IMR-90 (cell line): Measurements from ENCODE around the gene KLF11. TPM values are rescaled to one million over a fixed set of nuclear protein-coding genes. Genes with fewer than 3 reads are reported as not detected.

Experiments used
- ATAC-seq: fragments of 200-7000 bp; cut with Tn5 transposase; 2 replicates; pipeline ENCODE4 v1.9.1; 2020; ENCODE audit warnings: low read depth, mild to moderate bottlenecking, moderate library complexity
- BruUV-seq: library from RNA; stranded (reverse); fragments of 400-500 nt; replicated peaks from 2 replicates; lab custom pipeline; 2021; lab: Mats Ljungman, UMichigan
- CTCF ChIA-PET: fragments of 300-600 bp; formaldehyde crosslinking; extraction: SDS; loops from one replicate; lab custom pipeline; 2021; ENCODE audit warnings: antibody characterized with exemption; lab: Yijun Ruan, JAX
- POLR2A ChIA-PET: fragments of 300-600 bp; sonication (Branson Sonifier 250); formaldehyde crosslinking; loops from one replicate; lab custom pipeline; 2022; ENCODE audit warnings: antibody characterized with exemption; ENCODE audit not compliant: unreplicated experiment; lab: Charles Lee
- DNase-seq: peaks from one replicate; pipeline ENCODE4 v3.0.0; 2013
- H2AFZ ChIP-seq: replicated peaks from 2 replicates; pipeline ENCODE3; 2013; ENCODE audit warnings: low read length, mild to moderate bottlenecking; ENCODE audit not compliant: poor library complexity
- H2AK5ac ChIP-seq: 2 replicates; pipeline ENCODE4 v1.6.1; 2013; ENCODE audit warnings: low read depth, low read length, inconsistent platforms
- H2AK9ac ChIP-seq: replicated peaks from 2 replicates; pipeline ENCODE3; 2013; ENCODE audit warnings: mild to moderate bottlenecking, low read depth, low read length, moderate library complexity; ENCODE audit not compliant: poor library complexity
- H2BK120ac ChIP-seq: 2 replicates; pipeline ENCODE4 v1.6.1; 2013; ENCODE audit warnings: low read depth, low read length, inconsistent platforms
- H2BK15ac ChIP-seq: 3 replicates; pipeline ENCODE4 v1.6.1; 2013; ENCODE audit warnings: low read depth, low read length, inconsistent platforms
- H2BK20ac ChIP-seq: 2 replicates; pipeline ENCODE4 v1.6.1; 2013; ENCODE audit warnings: low read depth, mild to moderate bottlenecking, inconsistent platforms, low read length, moderate library complexity
- H2BK5ac ChIP-seq: 2 replicates; pipeline ENCODE4 v1.6.1; 2013; ENCODE audit warnings: mild to moderate bottlenecking, low read depth, low read length, inconsistent platforms; ENCODE audit not compliant: poor library complexity, severe bottlenecking
- H3K14ac ChIP-seq: replicated peaks from 2 replicates; pipeline ENCODE4 v1.6.1; 2013; ENCODE audit warnings: low read depth, low read length, inconsistent platforms
- H3K18ac ChIP-seq: 2 replicates; pipeline ENCODE4 v1.6.1; 2013; ENCODE audit warnings: low read depth, low read length, control low read depth
- H3K23ac ChIP-seq: 2 replicates; pipeline ENCODE4 v1.6.1; 2013; ENCODE audit warnings: low read depth, low read length, inconsistent platforms
- H3K27ac ChIP-seq: 2 replicates; pipeline ENCODE4 v1.5.1; 2013; ENCODE audit warnings: mild to moderate bottlenecking, control low read depth, low read length; ENCODE audit not compliant: insufficient read depth
- H3K27me3 ChIP-seq: 2 replicates; pipeline ENCODE4 v1.6.1; 2013; ENCODE audit warnings: low read length; ENCODE audit not compliant: control insufficient read depth, insufficient read depth
- H3K36me3 ChIP-seq: 2 replicates; pipeline ENCODE4 v1.6.1; 2013; ENCODE audit warnings: low read length, mixed read lengths; ENCODE audit not compliant: control insufficient read depth, insufficient read depth
- H3K4ac ChIP-seq: 2 replicates; pipeline ENCODE4 v1.6.1; 2013; ENCODE audit warnings: low read depth, low read length, inconsistent platforms
- H3K4me1 ChIP-seq: 2 replicates; pipeline ENCODE4 v1.6.1; 2013; ENCODE audit warnings: low read length, mixed read lengths; ENCODE audit not compliant: control insufficient read depth, insufficient read depth
- H3K4me2 ChIP-seq: 2 replicates; pipeline ENCODE4 v1.6.1; 2013; ENCODE audit warnings: low read depth, mild to moderate bottlenecking, control low read depth, low read length, moderate library complexity
- H3K4me3 ChIP-seq: 2 replicates; pipeline ENCODE4 v1.5.1; 2013; ENCODE audit warnings: low read depth, mild to moderate bottlenecking, control low read depth, low read length, moderate library complexity; ENCODE audit not compliant: insufficient read depth
- H3K56ac ChIP-seq: 2 replicates; pipeline ENCODE4 v1.6.1; 2013; ENCODE audit warnings: low read length, inconsistent platforms; ENCODE audit not compliant: insufficient read depth; ENCODE audit errors: extremely low read depth
- H3K79me1 ChIP-seq, 2 experiments: 2 replicates each; pipeline ENCODE4 v1.6.1; 2013; ENCODE audit warnings: low read length in 2 of 2, inconsistent platforms in 1 of 2, low read depth in 1 of 2
- H3K9ac ChIP-seq: 2 replicates; pipeline ENCODE4 v1.6.1; 2013; ENCODE audit warnings: low read depth, low read length, control low read depth
- H3K9me1 ChIP-seq: 2 replicates; pipeline ENCODE4 v1.6.1; 2013; ENCODE audit warnings: low read length, inconsistent platforms; ENCODE audit not compliant: insufficient read depth
- H3K9me3 ChIP-seq: 2 replicates; pipeline ENCODE4 v1.6.1; 2013; ENCODE audit warnings: low read length; ENCODE audit not compliant: control insufficient read depth, insufficient read depth
- H4K20me1 ChIP-seq: 2 replicates; pipeline ENCODE4 v1.6.1; 2013; ENCODE audit warnings: low read length, inconsistent platforms; ENCODE audit not compliant: insufficient read depth
- H4K5ac ChIP-seq: 2 replicates; pipeline ENCODE4 v1.6.1; 2013; ENCODE audit warnings: mild to moderate bottlenecking, low read depth, low read length, control low read depth
- H4K8ac ChIP-seq, 2 experiments: 2 replicates each; pipeline ENCODE4 v1.6.1; 2013; ENCODE audit warnings: low read depth in 2 of 2, low read length in 2 of 2, control low read depth in 1 of 2, inconsistent platforms in 1 of 2
- H4K91ac ChIP-seq: 2 replicates; pipeline ENCODE4 v1.6.1; 2013; ENCODE audit warnings: low read depth, low read length, inconsistent platforms; ENCODE audit not compliant: insufficient read depth
- CEBPB ChIP-seq: IDR thresholded peaks from 2 replicates; pipeline ENCODE4 v1.6.1; 2012; ENCODE audit warnings: low read depth, low read length, improper control_type of control experiment
- CHD1 ChIP-seq: IDR thresholded peaks from 2 replicates; pipeline ENCODE4 v1.6.1; 2012; ENCODE audit warnings: low read depth, low read length, improper control_type of control experiment
- FOS ChIP-seq: fragments of 150-350 bp; IDR thresholded peaks from 2 replicates; pipeline ENCODE4 v1.6.1; 2016; ENCODE audit warnings: low read depth, low read length
- MXI1 ChIP-seq: IDR thresholded peaks from 2 replicates; pipeline ENCODE4 v1.6.1; 2012; ENCODE audit warnings: low read depth, mild to moderate bottlenecking, low read length, moderate library complexity, borderline replicate concordance
- POLR2A ChIP-seq: IDR thresholded peaks from 2 replicates; pipeline ENCODE4 v1.6.1; 2012; ENCODE audit warnings: mild to moderate bottlenecking, low read depth, low read length
- RAD21 ChIP-seq: IDR thresholded peaks from 2 replicates; pipeline ENCODE4 v1.6.1; 2012; ENCODE audit warnings: low read length, improper control_type of control experiment
- WGBS, 2 experiments: methylation state at CpG; one replicate each; pipeline versions ENCODE4 v1.1.5 to v1.1.7; 2013; ENCODE audit warnings: missing lambda C conversion rate in 2 of 2; ENCODE audit not compliant: insufficient read length in 1 of 2; ENCODE audit errors: extremely low coverage in 2 of 2; 5-methylcytosine and 5-hydroxymethylcytosine counted together
- dilution Hi-C: fragments of 300-500 bp; cut with HindIII; formaldehyde crosslinking; loops from one replicate; pipeline ENCODE4 v1.14.3; 2018; ENCODE audit warnings: low sequenced_read_pairs; ENCODE audit not compliant: unreplicated experiment
- in situ Hi-C: fragments of 300-500 bp; cut with MboI; formaldehyde crosslinking; loops from 3 replicates; pipeline ENCODE4 v1.14.3; 2019; ENCODE audit warnings: low sequenced_read_pairs, inconsistent platforms, mixed read lengths
- intact Hi-C: fragments of 100-400 bp; cut with micrococcal nuclease; formaldehyde crosslinking; loops from 2 replicates; pipeline ENCODE4 v1.10.0; 2022
- polyA plus RNA-seq, 3 experiments: library from polyadenylated mRNA; depleted of rRNA; stranded (reverse); fragments of >200 nt; gene quantifications; 2 replicates each; pipeline ENCODE4 v1.2.3, GENCODE V29; 2012; ENCODE audit warnings: low replicate concordance in 1 of 3
- total RNA-seq: library from RNA; depleted of rRNA; stranded (reverse); fragments of >200 nt; gene quantifications from 2 replicates; pipeline ENCODE4 v1.2.3, GENCODE V29; 2012

Gene KLF11
- total and polyA plus RNA-seq, 2 of the 4 experiments (the other 2 are of a cell fraction), result 2.0 to 2.4 TPM

GRCh38 chr2:10022445-10022844 is 20.9 kb upstream of the KLF11 start:
- DNase-seq (no peak), ATAC-seq (no peak)
- ChIA-PET CTCF (no interaction called here), POLR2A (no interaction called here)
- Histone ChIP-seq H3K4ac (no peak overlapping the region), H2AK5ac (no peak overlapping the region), H3K4me2 (no peak overlapping the region), H3K27me3 (peaks cover 8% of the 10 kb centered on the region; the same call in 1 of the 2 replicates), H2BK120ac (no peak overlapping the region), H3K56ac (no peak overlapping the region), H4K20me1 (no peaks in the 10 kb centered on the region), H3K36me3 (no peaks in the 10 kb centered on the region), H4K91ac (no peak overlapping the region), H3K4me1 (peaks cover 2% of the 10 kb centered on the region; the same call in 1 of the 2 replicates), H3K9ac (no peak overlapping the region), H2BK20ac (no peak overlapping the region), H2BK5ac (no peak overlapping the region), H3K9me1 (peaks cover 6% of the 10 kb centered on the region; the same call in 1 of the 2 replicates), H3K23ac (no peak overlapping the region), H3K79me1 (no peaks in the 10 kb centered on the region), H2BK15ac (no peak overlapping the region), H3K9me3 (peaks cover 3% of the 10 kb centered on the region), H2AK9ac (no peak overlapping the region), H4K8ac (no peak overlapping the region), H2AFZ (no peak overlapping the region), H4K5ac (no peak overlapping the region), H3K4me3 (no peak overlapping the region), H3K14ac (no peak overlapping the region), H3K18ac (no peak overlapping the region), H3K27ac (no peak overlapping the region)
- WGBS, 2 experiments, result no CpG with 5 or more reads among the region's 4 CpGs
- TF ChIP-seq FOS, result no peak
- no peak for TF ChIP-seq MXI1
- TF ChIP-seq RAD21, result no peak
- no peak for TF ChIP-seq POLR2A
- no peak for TF ChIP-seq CEBPB
- no peak for TF ChIP-seq CHD1
- in situ Hi-C loops, result no loop called here
- BruUV-seq, result no TSS peak
- dilution Hi-C loops, result no loop called here
- intact Hi-C loops, result no loop called here
